Limb (tissue), 2 donors: ENCODE data around the gene CACNA2D2.

Source experiments
- DNase-seq, 2 donors: peaks; one replicate each; pipeline ENCODE4 v3.0.0-alpha.2; 2016; ENCODE audit errors: extremely low spot score in 2 of 2

Gene CACNA2D2

GRCh38 chr3:50371133-50371685, 132.2 kb downstream of the CACNA2D2 start:
- DNase-seq, result no peak

- DNase-seq, result peak; percentile 68 to 70
These were observed 132.8 kb downstream of the CACNA2D2 start for GRCh38 chr3:50370594-50370993.

- no peak for DNase-seq
These were observed 134.3 kb downstream of the CACNA2D2 start for GRCh38 chr3:50369012-50369670.

GRCh38 chr3:50365842-50366220, 137.6 kb downstream of the CACNA2D2 start:
- DNase-seq, result no peak

GRCh38 chr3:50365080-50365841, 138.2 kb downstream of the CACNA2D2 start:
- peak; percentile 76 to 89 for DNase-seq

GRCh38 chr3:50364573-50365079, 138.8 kb downstream of the CACNA2D2 start:
- DNase-seq, result no peak

GRCh38 chr3:50359760-50360110, 143.7 kb downstream of the CACNA2D2 start:
- no peak for DNase-seq

GRCh38 chr3:50358911-50359759, 144.3 kb downstream of the CACNA2D2 start, which contains the start of gene TMEM115:
Gene TMEM115 (minus strand): TSS chr3:50359521. CDS start chr3:50359063, 458 bp downstream.
- peak; percentile 95 to 100 for DNase-seq

GRCh38 chr3:50358355-50358910, 145.0 kb downstream of the CACNA2D2 start:
- DNase-seq, result no peak

- no peak for DNase-seq
These were observed 146.0 kb downstream of the CACNA2D2 start for GRCh38 chr3:50357481-50357880.

- no peak for DNase-seq
These were observed 146.9 kb downstream of the CACNA2D2 start for GRCh38 chr3:50356553-50356952.

GRCh38 chr3:50355829-50356552, 147.4 kb downstream of the CACNA2D2 start:
- DNase-seq, result no peak

GRCh38 chr3:50354850-50355249, 148.6 kb downstream of the CACNA2D2 start:
- DNase-seq, result no peak

- DNase-seq, result no peak
These were observed 149.2 kb downstream of the CACNA2D2 start for GRCh38 chr3:50354186-50354764.

GRCh38 chr3:50353245-50354004, 150.0 kb downstream of the CACNA2D2 start:
- DNase-seq, result no peak

- DNase-seq, result no peak
These were observed 150.7 kb downstream of the CACNA2D2 start for GRCh38 chr3:50352781-50353180.

- no peak for DNase-seq
These were observed 152.1 kb downstream of the CACNA2D2 start for GRCh38 chr3:50351323-50351697.

- peak; percentile 95 to 96 for DNase-seq
These were observed 152.7 kb downstream of the CACNA2D2 start, which contains the start of the genes CYB561D2 and NPRL2 for GRCh38 chr3:50350527-50351322. Gene CYB561D2 (plus strand): TSS chr3:50350862. CDS start chr3:50351434, 572 bp downstream. Gene NPRL2 (minus strand): TSS chr3:50350775. CDS start chr3:50350652, 123 bp downstream.

- DNase-seq, result no peak
These were observed 153.3 kb downstream of the CACNA2D2 start for GRCh38 chr3:50350213-50350526.
